HCT116 (cell line): ENCODE results near the gene HMGCS2. TPM values are rescaled to one million over a fixed set of nuclear protein-coding genes. Genes with fewer than 3 reads are reported as not detected.

Experiments used
- ATAC-seq: fragments of 200-7000 bp; cut with Tn5 transposase; 2 replicates; pipeline ENCODE4 v1.9.1; 2020; ENCODE audit warnings: mild to moderate bottlenecking, moderate library complexity
- BruUV-seq: library from RNA; stranded (reverse); fragments of 400-500 nt; replicated peaks from 2 replicates; lab custom pipeline; 2021; lab: Mats Ljungman, UMichigan
- CTCF ChIA-PET: fragments of 300-600 bp; sonication (Branson Sonifier 250); formaldehyde crosslinking; loops from one replicate; lab custom pipeline; 2021; ENCODE audit warnings: antibody characterized with exemption; lab: Charles Lee
- POLR2A ChIA-PET: fragments of 300-600, 350-600 bp; sonication (Branson Sonifier 250); formaldehyde crosslinking; loops from one replicate; lab custom pipeline; 2021; ENCODE audit warnings: antibody characterized with exemption; lab: Charles Lee
- RAD21 ChIA-PET, 2 experiments: fragments of 300-600 bp; sonication (Branson Sonifier 250); formaldehyde crosslinking; loops; one replicate each; lab custom pipeline; 2023; ENCODE audit warnings: low total read pairs in 2 of 2; ENCODE audit not compliant: uncharacterized antibody in 2 of 2, unreplicated experiment in 2 of 2, low non-redundant PET in 1 of 2; lab: Charles Lee
- DNase-seq: peaks from one replicate; pipeline ENCODE4 v3.0.0-alpha.2; 2010; ENCODE audit warnings: low read depth, low spot score
- H2AFZ ChIP-seq: fragments of 200-600 bp; shearing (Covaris generic), sonication (generic); 2 replicates; pipeline ENCODE4 v1.6.1; 2017; ENCODE audit warnings: low read depth, mixed run types, mixed read lengths, antibody characterized with exemption, low read length; ENCODE audit not compliant: poor library complexity, severe bottlenecking
- H3K27ac ChIP-seq: 2 replicates; pipeline ENCODE4 v1.5.1; 2012; ENCODE audit warnings: low read depth, low read length
- H3K27me3 ChIP-seq: fragments of 200-600 bp; sonication (generic); 2 replicates; pipeline ENCODE4 v1.6.1; 2016; ENCODE audit warnings: mixed run types, low read length, mixed read lengths; ENCODE audit not compliant: insufficient read depth
- H3K36me3 ChIP-seq, 2 experiments: fragments of 200-500 bp in 1 of 2; fragments of 200-600 bp in 1 of 2; sonication (Bioruptor generic) in 1 of 2; sonication (generic) in 1 of 2; 2 replicates each; pipeline versions ENCODE4 v1.5.1 to v1.6.1; 2014 to 2016; ENCODE audit warnings: low read length in 2 of 2, inconsistent platforms in 1 of 2, mixed read lengths in 1 of 2, mixed run types in 1 of 2; ENCODE audit not compliant: insufficient read depth in 2 of 2, control insufficient read depth in 1 of 2
- H3K4me1 ChIP-seq, 2 experiments: fragments of 200-600 bp in 1 of 2; sonication (generic) in 1 of 2; 2 replicates each; pipeline versions ENCODE4 v1.5.1 to v1.6.1; 2012 to 2017; ENCODE audit warnings: low read length in 2 of 2, inconsistent platforms in 1 of 2, mild to moderate bottlenecking in 1 of 2, mixed read lengths in 1 of 2, mixed run types in 1 of 2, moderate library complexity in 1 of 2; ENCODE audit not compliant: insufficient read depth in 2 of 2, control insufficient read depth in 1 of 2
- H3K4me2 ChIP-seq: fragments of 200-600 bp; sonication (generic); 2 replicates; pipeline ENCODE4 v1.6.1; 2017; ENCODE audit warnings: mixed run types, low read length, mixed read lengths
- H3K4me3 ChIP-seq, 2 experiments: fragments of 200-600 bp in 1 of 2; sonication (generic) in 1 of 2; replicated peaks in 1 of 2; 2 replicates each; pipeline ENCODE4 v1.5.1; 2011 to 2016; ENCODE audit warnings: low read length in 2 of 2, control low read depth in 1 of 2, low read depth in 1 of 2, mild to moderate bottlenecking in 1 of 2, mixed read lengths in 1 of 2, mixed run types in 1 of 2
- H3K79me2 ChIP-seq: fragments of 200-600 bp; sonication (generic); 2 replicates; pipeline ENCODE4 v1.6.1; 2017; ENCODE audit warnings: mild to moderate bottlenecking, mixed run types, low read length, moderate library complexity, mixed read lengths; ENCODE audit not compliant: insufficient read depth
- H3K9ac ChIP-seq: fragments of 200-600 bp; sonication (generic); 2 replicates; pipeline ENCODE4 v1.6.1; 2016; ENCODE audit warnings: low read length, mixed read lengths
- H3K9me2 ChIP-seq: fragments of 200-600 bp; sonication (generic), shearing (Covaris generic); 2 replicates; pipeline ENCODE4 v1.6.1; 2017; ENCODE audit warnings: mixed run types, mild to moderate bottlenecking, moderate library complexity; ENCODE audit not compliant: insufficient read depth
- H3K9me3 ChIP-seq, 2 experiments: fragments of 200-500 bp in 1 of 2; fragments of 200-600 bp in 1 of 2; sonication (Bioruptor generic) in 1 of 2; sonication (generic) in 1 of 2; 2 replicates each; pipeline ENCODE4 v1.6.1; 2014 to 2017; ENCODE audit warnings: low read length in 2 of 2, mixed read lengths in 2 of 2, inconsistent platforms in 1 of 2, low read depth in 1 of 2, mild to moderate bottlenecking in 1 of 2, mixed run types in 1 of 2, moderate library complexity in 1 of 2; ENCODE audit not compliant: control insufficient read depth in 1 of 2, insufficient read depth in 1 of 2
- H4K20me1 ChIP-seq: fragments of 200-600 bp; sonication (generic), shearing (Covaris generic); 2 replicates; pipeline ENCODE4 v1.6.1; 2017; ENCODE audit warnings: mixed run types, mild to moderate bottlenecking, moderate library complexity; ENCODE audit not compliant: insufficient read depth
- ATF3 ChIP-seq: IDR thresholded peaks from 2 replicates; pipeline ENCODE4 v1.6.1; 2012
- CEBPB ChIP-seq: IDR thresholded peaks from 2 replicates; pipeline ENCODE4 v1.6.1; 2012; ENCODE audit warnings: low read depth
- EGR1 ChIP-seq: IDR thresholded peaks from 2 replicates; pipeline ENCODE4 v1.6.1; 2012; ENCODE audit warnings: low read depth
- EZH2 ChIP-seq: fragments of 200-600 bp; sonication (generic); IDR thresholded peaks from 2 replicates; pipeline ENCODE4 v1.6.1; 2017; ENCODE audit warnings: antibody characterized with exemption, mixed run types
- FOSL1 ChIP-seq: IDR thresholded peaks from 2 replicates; pipeline ENCODE4 v1.6.1; 2012; ENCODE audit warnings: low read depth
- POLR2A ChIP-seq: IDR thresholded peaks from 2 replicates; pipeline ENCODE4 v1.7.0; 2011; ENCODE audit warnings: borderline replicate concordance; ENCODE audit not compliant: insufficient read depth, insufficient read length; ENCODE audit errors: extremely low read depth
- POLR2AphosphoS5 ChIP-seq: IDR thresholded peaks from 2 replicates; pipeline ENCODE4 v1.6.1; 2011; ENCODE audit warnings: mild to moderate bottlenecking, low read depth, low read length, moderate library complexity
- SIN3A ChIP-seq: IDR thresholded peaks from 2 replicates; pipeline ENCODE4 v1.6.1; 2012; ENCODE audit warnings: low read depth
- ZNF274 ChIP-seq: fragments of 200-500 bp; sonication (Bioruptor generic); IDR thresholded peaks from 2 replicates; pipeline ENCODE4 v1.6.1; 2014; ENCODE audit warnings: mild to moderate bottlenecking, low read depth, low read length, inconsistent platforms
- intact Hi-C: fragments of 100-400 bp; cut with micrococcal nuclease; formaldehyde crosslinking; loops from 2 replicates; pipeline ENCODE4 v1.10.0; 2022
- total RNA-seq: library from RNA; stranded (reverse); gene quantifications from one replicate; pipeline ENCODE4 v1.2.1, GENCODE V29; 2021; ENCODE audit not compliant: unreplicated experiment
- TF ChIP-seq, protein P1 (sequence below): IDR thresholded peaks from 2 replicates; pipeline ENCODE4 v1.6.1; 2012; ENCODE audit warnings: low read depth

The HMGCS2 gene
- total RNA-seq, 1 experiment from 2014 or later = 0.20 TPM

DNA sequence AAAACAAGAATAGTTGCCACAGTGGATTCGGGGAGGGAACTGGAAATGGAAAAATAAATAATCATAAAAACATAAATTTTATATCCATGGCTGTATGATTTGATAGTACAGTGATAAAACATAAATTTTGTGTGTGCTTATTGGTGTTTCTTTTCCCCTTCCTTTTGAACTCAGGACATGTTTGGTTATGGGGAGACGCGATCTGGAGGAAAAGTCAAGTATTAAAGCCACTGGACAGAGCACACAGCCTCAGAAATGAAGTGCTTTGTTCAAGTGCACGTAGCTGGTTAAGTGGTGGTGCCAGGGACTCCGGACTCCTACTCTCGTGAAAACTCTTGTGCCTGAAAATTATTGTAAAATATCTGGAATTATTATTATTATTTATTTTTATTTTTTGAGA lies 9.7 kb upstream of the HMGCS2 start:
- ChIA-PET CTCF (no interaction called here), RAD21 (no interaction called here), POLR2A (no interaction called here)
- H2AFZ ChIP-seq = no peak overlapping the region
- H3K9me3 ChIP-seq = no peaks in the 10 kb centered on the region
- H3K4me2 ChIP-seq = no peak overlapping the region
- DNase-seq = no peak
- intact Hi-C loops = no loop called here
- H3K9ac ChIP-seq = no peak overlapping the region
- no peaks in the 10 kb centered on the region for H3K9me2 ChIP-seq
- ATAC-seq = no peak
- no peak overlapping the region for H3K4me3 ChIP-seq
- BruUV-seq = no TSS peak
- H3K27me3 ChIP-seq = no peaks in the 10 kb centered on the region
- TF ChIP-seq POLR2AphosphoS5 = no peak
- H3K4me1 ChIP-seq = peaks cover 2 to 7% of the 10 kb centered on the region in 2 experiments; a peak in 2 of 4 replicates
- no peak overlapping the region for H3K27ac ChIP-seq
- H3K36me3 ChIP-seq = no peaks in the 10 kb centered on the region
- H4K20me1 ChIP-seq = no peaks in the 10 kb centered on the region
- H3K79me2 ChIP-seq = no peaks in the 10 kb centered on the region

DNA sequence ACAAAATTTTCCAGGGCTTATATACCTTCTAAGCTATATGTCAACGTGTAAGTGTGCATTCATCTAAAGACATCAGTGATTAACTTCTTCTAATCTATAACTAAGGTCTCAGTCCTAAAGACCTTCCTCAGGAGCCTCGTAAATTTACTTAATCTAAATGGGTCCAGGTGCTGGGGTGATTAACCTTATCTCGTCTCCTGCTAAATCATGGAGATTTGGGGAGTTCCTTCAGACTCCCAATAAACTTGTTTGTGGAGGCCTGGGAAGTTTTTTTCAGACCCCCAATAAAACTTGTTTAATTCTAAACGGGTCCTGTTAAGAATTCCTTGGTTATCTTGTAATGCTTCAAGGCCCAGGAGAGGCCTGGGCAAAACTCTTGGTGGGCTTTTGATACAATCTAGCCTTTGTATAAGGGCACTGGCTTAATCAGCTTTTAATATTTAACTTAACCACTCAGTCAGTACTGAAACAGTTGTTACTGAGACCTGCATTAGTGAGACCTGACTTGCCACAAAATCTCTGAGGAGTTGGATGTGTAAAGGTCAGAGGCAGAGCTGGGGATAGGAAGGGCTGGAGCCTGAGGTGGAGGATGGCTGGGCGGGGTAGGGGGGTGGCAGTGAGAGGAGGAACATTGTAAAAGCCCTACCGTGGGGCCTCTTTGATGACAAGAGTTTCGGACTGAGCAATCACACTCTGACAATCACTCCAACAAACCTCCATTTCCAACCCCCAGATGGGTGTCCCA lies 6.2 kb upstream of the HMGCS2 start:
- no peak for DNase-seq
- Histone ChIP-seq H3K4me3 (no peak overlapping the region), H3K36me3 (no peaks in the 10 kb centered on the region), H3K4me2 (no peak overlapping the region), H3K4me1 (peaks cover 2 to 7% of the 10 kb centered on the region in 2 experiments; a peak in 2 of 4 replicates), H3K27ac (no peak overlapping the region), H3K27me3 (no peaks in the 10 kb centered on the region), H4K20me1 (no peaks in the 10 kb centered on the region), H2AFZ (no peak overlapping the region), H3K9ac (no peak overlapping the region), H3K9me2 (no peaks in the 10 kb centered on the region), H3K9me3 (no peaks in the 10 kb centered on the region), H3K79me2 (no peaks in the 10 kb centered on the region)
- ATAC-seq = no peak
- RAD21 ChIA-PET = no interaction called here
- TF ChIP-seq CEBPB (no peak), SIN3A (no peak), ZNF274 (no peak), ATF3 (no peak), FOSL1 (no peak), EGR1 (no peak), POLR2A (no peak), EZH2 (no peak)
- TF ChIP-seq, protein P1, sequence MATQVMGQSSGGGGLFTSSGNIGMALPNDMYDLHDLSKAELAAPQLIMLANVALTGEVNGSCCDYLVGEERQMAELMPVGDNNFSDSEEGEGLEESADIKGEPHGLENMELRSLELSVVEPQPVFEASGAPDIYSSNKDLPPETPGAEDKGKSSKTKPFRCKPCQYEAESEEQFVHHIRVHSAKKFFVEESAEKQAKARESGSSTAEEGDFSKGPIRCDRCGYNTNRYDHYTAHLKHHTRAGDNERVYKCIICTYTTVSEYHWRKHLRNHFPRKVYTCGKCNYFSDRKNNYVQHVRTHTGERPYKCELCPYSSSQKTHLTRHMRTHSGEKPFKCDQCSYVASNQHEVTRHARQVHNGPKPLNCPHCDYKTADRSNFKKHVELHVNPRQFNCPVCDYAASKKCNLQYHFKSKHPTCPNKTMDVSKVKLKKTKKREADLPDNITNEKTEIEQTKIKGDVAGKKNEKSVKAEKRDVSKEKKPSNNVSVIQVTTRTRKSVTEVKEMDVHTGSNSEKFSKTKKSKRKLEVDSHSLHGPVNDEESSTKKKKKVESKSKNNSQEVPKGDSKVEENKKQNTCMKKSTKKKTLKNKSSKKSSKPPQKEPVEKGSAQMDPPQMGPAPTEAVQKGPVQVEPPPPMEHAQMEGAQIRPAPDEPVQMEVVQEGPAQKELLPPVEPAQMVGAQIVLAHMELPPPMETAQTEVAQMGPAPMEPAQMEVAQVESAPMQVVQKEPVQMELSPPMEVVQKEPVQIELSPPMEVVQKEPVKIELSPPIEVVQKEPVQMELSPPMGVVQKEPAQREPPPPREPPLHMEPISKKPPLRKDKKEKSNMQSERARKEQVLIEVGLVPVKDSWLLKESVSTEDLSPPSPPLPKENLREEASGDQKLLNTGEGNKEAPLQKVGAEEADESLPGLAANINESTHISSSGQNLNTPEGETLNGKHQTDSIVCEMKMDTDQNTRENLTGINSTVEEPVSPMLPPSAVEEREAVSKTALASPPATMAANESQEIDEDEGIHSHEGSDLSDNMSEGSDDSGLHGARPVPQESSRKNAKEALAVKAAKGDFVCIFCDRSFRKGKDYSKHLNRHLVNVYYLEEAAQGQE = no peak
- POLR2A ChIA-PET = no interaction called here
- no TSS peak for BruUV-seq
- intact Hi-C loops = no loop called here
- CTCF ChIA-PET = interaction anchor here (0.6 kb wide), 1 partner anchor 34 kb away, joined by 3 read pairs; no protein-coding TSS in a partner anchor
